T-helper 1 cell treated with Interleukin-12 subunit alpha and Interleukin-12 subunit beta and Interleukin-4 antibody, amounts not matched to agents 30 μg/mL and 1 μg/mL, for 36 hours (primary cell): ENCODE measurements around the gene LAPTM5.
"Not testable (repeated sequence)": the region's sequence is repeated elsewhere in the genome, so short reads cannot be mapped to it uniquely, and the experiment has no call there.

ENCODE experiments used
- H3K27ac Mint-ChIP-seq: one replicate; pipeline ENCODE4 v1.8.0; 2021; ENCODE audit warnings: mild to moderate bottlenecking, mixed read lengths
- H3K27me3 Mint-ChIP-seq: one replicate; pipeline ENCODE4 v1.8.0; 2021; ENCODE audit warnings: low read depth, mixed read lengths
- H3K36me3 Mint-ChIP-seq: one replicate; pipeline ENCODE4 v1.8.0; 2021; ENCODE audit warnings: low read depth, mixed read lengths
- H3K4me1 Mint-ChIP-seq: one replicate; pipeline ENCODE4 v1.8.0; 2021; ENCODE audit warnings: low read depth, mixed read lengths
- H3K4me3 Mint-ChIP-seq: one replicate; pipeline ENCODE4 v1.8.0; 2021; ENCODE audit warnings: mild to moderate bottlenecking, moderate library complexity, mixed read lengths
- H3K9me3 Mint-ChIP-seq: one replicate; pipeline ENCODE4 v1.8.0; 2021; ENCODE audit warnings: mixed read lengths

Gene LAPTM5

DNA sequence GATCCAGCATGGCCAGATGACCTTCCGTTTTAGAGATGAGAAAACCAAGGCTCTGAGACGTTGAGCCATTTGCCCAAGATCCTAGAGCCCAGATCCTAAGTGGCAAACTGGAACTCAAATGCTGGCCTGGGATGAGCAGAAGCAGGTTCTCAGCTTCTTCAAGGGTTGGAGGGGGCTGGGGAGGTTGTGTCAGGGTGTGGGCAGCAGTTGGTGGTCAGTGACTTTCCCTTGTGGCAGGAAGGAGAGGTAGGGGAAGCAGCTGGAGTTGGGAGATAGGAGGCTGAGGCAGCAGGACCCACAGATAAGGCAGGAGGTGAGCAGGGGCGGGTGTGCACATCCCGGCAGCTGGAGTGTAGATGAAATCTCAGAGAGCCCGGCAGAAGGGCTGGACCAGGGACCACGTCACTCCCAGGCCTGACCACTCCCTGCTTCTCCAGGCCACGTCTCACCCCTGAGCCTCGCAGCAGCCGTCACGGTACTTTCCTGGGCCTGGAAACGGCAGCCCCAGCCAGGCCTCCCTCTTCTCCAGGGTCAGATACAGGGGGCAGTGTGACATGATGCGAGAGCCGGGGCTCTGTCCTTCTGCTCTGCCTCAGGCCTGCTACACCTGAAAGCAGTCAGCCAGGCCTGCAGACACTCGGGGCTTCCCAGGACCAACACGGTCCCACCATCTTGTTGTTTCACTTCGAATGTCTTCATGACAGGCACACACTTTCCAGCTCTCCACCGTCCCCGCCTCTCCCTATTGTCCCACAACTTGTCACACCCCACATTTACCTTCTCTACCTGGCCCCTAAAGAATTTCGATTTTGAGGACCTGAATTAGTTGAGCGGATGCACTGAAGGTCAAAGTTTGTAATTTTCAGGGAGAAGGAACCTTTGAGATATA lies 11.5 kb upstream of the LAPTM5 start:
- no peaks in the 10 kb centered on the region for H3K27me3 Mint-ChIP-seq
- no peak overlapping the region for H3K27ac Mint-ChIP-seq
- H3K4me1 Mint-ChIP-seq, result peaks cover 10% of the 10 kb centered on the region
- H3K4me3 Mint-ChIP-seq, result no peak overlapping the region
- no peaks in the 10 kb centered on the region for H3K9me3 Mint-ChIP-seq
- no peaks in the 10 kb centered on the region for H3K36me3 Mint-ChIP-seq

DNA sequence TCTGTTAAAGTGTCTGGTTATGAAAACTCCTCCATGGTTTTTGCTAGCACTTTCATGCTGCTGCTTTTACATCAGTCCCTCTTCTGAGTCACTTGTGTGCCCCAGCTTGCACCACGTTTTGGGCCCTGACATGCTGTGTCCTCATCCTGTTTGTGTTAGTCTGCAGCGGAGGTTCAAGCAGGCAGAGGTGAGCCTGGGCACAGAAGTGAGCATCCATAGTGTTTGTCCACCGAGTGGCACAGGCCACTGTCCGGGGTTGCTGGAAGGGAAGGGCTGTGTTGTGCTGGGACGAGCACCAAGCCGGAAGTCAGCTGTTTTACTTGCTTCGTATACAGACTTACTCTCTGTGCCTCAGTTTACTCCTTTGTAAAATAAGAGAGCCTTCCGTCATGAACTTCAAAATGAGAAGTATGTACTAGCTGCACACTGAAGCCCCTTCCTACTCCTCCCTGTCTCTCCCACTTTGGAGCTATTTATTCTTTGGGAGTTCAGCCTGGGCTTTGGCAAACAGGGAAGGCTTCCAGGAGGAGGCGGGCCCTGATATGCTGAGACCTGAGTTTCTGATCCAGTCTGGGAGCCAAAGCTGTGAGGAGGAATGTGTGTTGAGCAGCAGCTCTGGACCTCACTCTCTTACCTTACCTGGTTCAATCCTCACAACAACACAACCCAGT lies 10.7 kb upstream of the LAPTM5 start:
- Mint-ChIP-seq H3K27ac (no peak overlapping the region), H3K36me3 (no peaks in the 10 kb centered on the region), H3K4me1 (peaks cover 13% of the 10 kb centered on the region), H3K27me3 (no peaks in the 10 kb centered on the region), H3K4me3 (no peak overlapping the region), H3K9me3 (no peaks in the 10 kb centered on the region)

GRCh38 chr1:30766948-30767347 lies 9.4 kb upstream of the LAPTM5 start:
- H3K4me1 Mint-ChIP-seq, result peaks cover 26% of the 10 kb centered on the region
- H3K9me3 Mint-ChIP-seq, H3K36me3 Mint-ChIP-seq, H3K4me3 Mint-ChIP-seq, H3K27ac Mint-ChIP-seq, H3K27me3 Mint-ChIP-seq: not testable (repeated sequence)

- H3K4me1 Mint-ChIP-seq, result peaks cover 35% of the 10 kb centered on the region
- peak overlapping the region; percentile 46 for H3K27ac Mint-ChIP-seq
- no peaks in the 10 kb centered on the region for H3K9me3 Mint-ChIP-seq
- no peaks in the 10 kb centered on the region for H3K36me3 Mint-ChIP-seq
- no peaks in the 10 kb centered on the region for H3K27me3 Mint-ChIP-seq
- no peak overlapping the region for H3K4me3 Mint-ChIP-seq
These were observed 8.2 kb upstream of the LAPTM5 start for GRCh38 chr1:30765556-30766434.

DNA sequence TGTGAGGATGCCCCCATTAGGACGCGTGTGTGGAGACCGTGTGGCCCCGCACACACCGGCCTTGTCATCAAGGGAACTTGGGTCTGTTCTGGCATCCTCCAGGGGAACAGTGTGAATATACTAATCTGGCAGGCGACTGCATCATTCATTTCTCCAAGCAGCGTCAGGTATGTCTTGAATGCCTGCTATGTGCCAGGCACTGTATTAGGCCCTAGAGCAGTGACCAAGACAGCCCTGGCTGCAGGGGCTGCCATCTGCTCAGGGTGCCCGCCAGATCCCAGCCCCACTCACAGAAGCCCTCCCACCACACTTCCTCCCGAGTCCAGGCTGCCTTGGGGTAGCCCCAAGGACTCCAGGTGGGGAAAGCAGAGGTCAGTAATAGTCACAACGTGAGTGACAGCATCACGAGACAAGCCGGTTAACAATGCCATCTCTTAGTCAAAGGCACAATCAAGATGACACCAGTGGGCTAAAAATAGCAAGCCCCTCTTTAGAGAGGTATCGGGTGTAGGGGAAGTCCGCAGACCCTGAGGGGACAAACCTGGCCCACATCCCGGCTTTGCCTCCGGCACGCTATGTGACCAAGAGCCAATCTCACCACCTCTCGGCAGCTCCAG lies 7.5 kb upstream of the LAPTM5 start:
- Mint-ChIP-seq H3K4me3 (no peak overlapping the region), H3K27me3 (no peaks in the 10 kb centered on the region), H3K9me3 (no peaks in the 10 kb centered on the region), H3K36me3 (no peaks in the 10 kb centered on the region), H3K27ac (no peak overlapping the region), H3K4me1 (peaks cover 41% of the 10 kb centered on the region)

GRCh38 chr1:30764396-30764795 lies 6.8 kb upstream of the LAPTM5 start:
- Mint-ChIP-seq H3K27ac (no peak overlapping the region), H3K4me1 (peaks cover 44% of the 10 kb centered on the region), H3K4me3 (no peak overlapping the region), H3K36me3 (no peaks in the 10 kb centered on the region), H3K9me3 (no peaks in the 10 kb centered on the region), H3K27me3 (no peaks in the 10 kb centered on the region)

DNA sequence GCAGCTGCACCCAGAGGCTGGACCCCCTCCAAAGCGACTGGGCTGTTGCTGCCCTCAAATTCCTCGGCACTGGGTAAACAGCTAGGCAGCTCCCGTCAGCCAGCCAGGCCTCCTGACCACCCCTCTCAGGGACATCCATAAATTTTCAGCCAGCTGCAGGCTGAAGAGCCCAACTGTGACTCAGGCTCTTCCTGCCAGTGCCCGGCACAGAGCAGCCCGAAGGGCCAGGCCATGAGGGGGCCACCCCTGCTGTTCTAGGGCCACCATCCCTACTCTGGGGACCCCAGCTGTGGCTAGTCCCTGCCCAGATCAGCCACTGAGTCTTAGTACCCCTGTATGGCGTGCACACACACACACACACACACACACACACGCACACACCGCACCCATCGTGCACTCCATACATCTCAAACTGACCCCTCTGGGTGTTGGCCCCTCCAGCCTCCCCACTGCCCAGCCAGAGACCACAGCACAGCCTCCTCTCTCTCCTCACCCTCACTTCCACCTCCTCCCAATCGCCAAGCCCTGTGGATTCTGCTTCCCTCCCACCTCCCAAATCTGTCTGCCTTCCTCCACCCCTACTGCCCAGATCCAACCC lies 6.2 kb upstream of the LAPTM5 start:
- H3K4me1 Mint-ChIP-seq, result peaks cover 48% of the 10 kb centered on the region

GRCh38 chr1:30762930-30763650 lies 5.5 kb upstream of the LAPTM5 start:
- Mint-ChIP-seq H3K27ac (peak overlapping the region; percentile 77), H3K4me1 (peaks cover 52% of the 10 kb centered on the region), H3K27me3 (no peaks in the 10 kb centered on the region), H3K4me3 (no peak overlapping the region), H3K36me3 (no peaks in the 10 kb centered on the region), H3K9me3 (no peaks in the 10 kb centered on the region)

More for the DNA sequence above, 6.2 kb upstream of the LAPTM5 start:
- Mint-ChIP-seq H3K27me3 (no peaks in the 10 kb centered on the region), H3K4me3 (no peak overlapping the region), H3K27ac (no peak overlapping the region), H3K9me3 (no peaks in the 10 kb centered on the region), H3K36me3 (no peaks in the 10 kb centered on the region)

DNA sequence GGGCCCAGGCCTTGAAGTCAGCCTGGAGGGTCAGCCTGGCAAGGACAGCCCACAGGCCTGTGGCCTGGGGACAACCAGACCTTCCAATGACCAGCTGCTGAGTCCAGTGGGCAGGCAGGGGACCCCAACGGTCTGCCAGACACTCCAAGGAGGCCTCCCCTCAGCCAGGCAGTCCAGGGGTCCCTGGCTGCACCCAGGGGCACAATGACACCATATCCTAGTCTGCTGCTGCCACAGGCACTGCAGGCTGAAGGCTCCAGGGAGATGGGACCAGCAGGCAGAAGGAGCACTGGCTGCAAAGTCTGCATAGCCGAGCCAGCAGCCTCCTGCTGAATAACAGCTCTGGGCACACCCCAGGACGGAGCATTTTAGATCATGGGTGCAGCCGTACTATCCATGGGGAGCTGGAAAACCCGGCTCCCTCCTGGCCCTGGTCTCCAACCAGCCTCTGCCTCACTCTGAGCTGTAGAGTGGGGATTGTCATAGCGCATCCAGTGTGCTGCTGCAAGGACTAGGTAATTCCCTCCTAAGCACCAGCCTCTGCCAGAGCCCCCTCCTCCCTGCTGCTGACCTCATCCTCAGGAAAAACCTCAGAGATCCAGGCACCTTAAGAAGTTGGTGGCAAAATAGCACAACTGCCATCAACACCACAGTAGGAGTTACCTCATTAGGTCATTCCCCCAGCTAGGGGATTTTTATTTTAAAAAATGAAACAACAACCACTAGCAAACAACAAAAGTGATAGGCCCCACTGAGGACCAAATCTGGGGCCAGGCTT lies 4.8 kb upstream of the LAPTM5 start:
- H3K4me1 Mint-ChIP-seq, result peaks cover 54% of the 10 kb centered on the region
- H3K36me3 Mint-ChIP-seq, result no peaks in the 10 kb centered on the region
- no peaks in the 10 kb centered on the region for H3K9me3 Mint-ChIP-seq
- peak overlapping the region; percentile 77 for H3K27ac Mint-ChIP-seq
- H3K27me3 Mint-ChIP-seq, result no peaks in the 10 kb centered on the region
- H3K4me3 Mint-ChIP-seq, result no peak overlapping the region

- Mint-ChIP-seq H3K9me3 (no peaks in the 10 kb centered on the region), H3K27ac (peak overlapping the region; percentile 63), H3K4me3 (peak overlapping the region; percentile 46), H3K36me3 (peaks cover 2% of the 10 kb centered on the region), H3K27me3 (no peaks in the 10 kb centered on the region), H3K4me1 (peaks cover 54% of the 10 kb centered on the region)
These were observed 4.0 kb upstream of the LAPTM5 start for GRCh38 chr1:30761381-30762151.

DNA sequence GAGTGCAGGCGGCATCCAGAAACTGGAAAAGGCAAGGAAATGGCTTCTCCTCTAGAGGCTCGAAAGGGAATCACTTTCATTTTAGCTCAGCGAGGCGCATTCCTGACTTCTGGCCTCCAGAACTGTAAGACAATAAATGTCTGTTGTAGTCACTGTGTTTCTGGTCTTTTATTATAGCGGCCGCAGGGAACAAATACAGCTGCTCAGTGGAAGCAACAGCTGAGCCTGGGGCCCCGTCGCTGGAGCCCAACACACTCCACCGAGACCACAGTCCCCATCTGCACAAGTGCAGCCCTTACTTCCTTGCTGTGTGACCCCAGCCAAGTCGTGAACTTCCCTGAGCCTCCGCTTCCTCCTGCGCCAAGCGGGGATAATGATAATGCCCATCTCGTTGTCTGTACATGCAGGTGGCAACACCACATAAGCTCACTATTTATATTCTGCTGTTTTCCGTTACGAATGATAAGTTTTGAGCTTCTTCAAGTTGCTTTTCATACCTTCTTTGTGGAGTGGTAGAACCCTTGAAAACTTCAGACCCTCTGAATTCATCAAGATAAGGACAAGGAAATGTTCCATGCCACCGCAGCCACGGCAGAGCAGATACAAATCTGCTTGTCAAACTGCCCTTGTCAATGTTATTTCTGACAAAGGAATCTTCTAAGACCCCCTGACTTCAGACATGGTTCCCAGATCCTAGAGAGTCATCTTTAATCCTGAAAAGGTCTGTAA lies 3.2 kb upstream of the LAPTM5 start:
- Mint-ChIP-seq H3K36me3 (peaks cover 5% of the 10 kb centered on the region), H3K4me1 (peaks cover 52% of the 10 kb centered on the region)

More for the DNA sequence above, 3.2 kb upstream of the LAPTM5 start:
- H3K9me3 Mint-ChIP-seq, result no peaks in the 10 kb centered on the region
- peak overlapping the region; percentile 46 for H3K4me3 Mint-ChIP-seq
- H3K27me3 Mint-ChIP-seq, result no peaks in the 10 kb centered on the region
- H3K27ac Mint-ChIP-seq, result peak overlapping the region; percentile 43
